ENCODE measurements around the gene BGN.

The BGN gene

DNA sequence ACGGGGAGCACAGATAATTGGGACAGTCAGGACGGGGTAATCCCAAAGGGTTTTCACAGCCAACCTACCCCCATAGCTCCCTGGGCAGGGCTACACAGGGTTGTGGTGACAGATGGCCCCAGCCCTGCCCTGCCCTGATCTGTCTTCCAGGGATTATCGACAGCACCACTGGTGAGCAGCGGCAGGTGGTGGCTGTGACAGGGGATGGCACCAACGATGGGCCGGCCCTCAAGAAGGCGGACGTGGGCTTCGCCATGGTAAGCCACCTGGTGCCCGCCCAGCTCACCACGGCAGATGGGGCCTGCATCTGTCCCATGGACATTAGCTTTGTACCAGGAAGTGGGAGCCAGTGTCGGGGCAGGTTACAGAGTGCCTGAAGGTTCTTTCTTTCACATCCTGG is 62.0 kb downstream of the BGN start:
- in situ Hi-C loops (cut with HindIII; ENCODE audit: low sequenced_read_pairs) = no loop called here

- in situ Hi-C loops (cut with HindIII; ENCODE audit: low sequenced_read_pairs) = no loop called here
Measured at GRCh38 chrX:153557618-153558355, 63.0 kb downstream of the BGN start.

Data from endothelial cell of hepatic sinusoid (primary cell).